ENCODE measurements around the gene AGRN.
"Not testable (repeated sequence)": the region's sequence is repeated elsewhere in the genome, so short reads cannot be mapped to it uniquely, and the experiment has no call there.

The AGRN gene

DNA sequence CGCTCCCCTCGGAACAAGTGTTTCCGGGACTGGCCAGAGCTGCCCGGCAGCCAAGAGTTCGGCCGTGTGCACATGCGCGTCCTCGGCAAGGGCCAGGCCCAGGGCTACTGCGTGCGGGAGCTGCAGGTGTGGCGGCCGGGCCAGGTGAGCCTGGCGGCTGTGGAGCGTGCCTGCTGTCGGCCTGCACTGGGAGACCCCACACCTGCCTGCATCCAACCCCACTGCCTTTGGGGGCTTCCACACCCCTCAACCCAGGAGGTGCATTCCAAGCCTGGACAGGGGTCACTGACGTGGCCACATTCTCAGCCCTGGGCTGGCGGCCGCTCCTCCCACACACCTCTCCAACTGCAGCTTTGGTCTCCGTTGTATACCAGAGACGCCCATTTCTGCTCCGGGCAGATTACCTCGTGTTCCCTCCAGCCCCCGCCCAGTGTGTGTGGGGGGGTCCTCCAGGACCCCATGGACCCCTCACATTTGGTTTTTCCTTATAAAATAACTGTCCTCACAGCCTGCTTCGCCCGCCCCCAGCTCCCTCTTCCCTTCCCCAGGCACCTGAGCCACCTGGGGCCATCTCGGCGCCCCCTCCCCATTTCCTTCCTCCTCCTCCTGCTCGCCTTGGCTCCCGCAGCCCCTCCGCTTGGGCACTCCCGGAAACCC, 48.1 kb downstream of the AGRN start:
- TF ChIP-seq GATA1 (IDR thresholded peaks at IDR 0.05; ENCODE audit: low read depth, low read length): no peak
- TF ChIP-seq POLR2A (IDR thresholded peaks at IDR 0.05; ENCODE audit: low read length): no peak
- no peak for DNase-seq

DNA sequence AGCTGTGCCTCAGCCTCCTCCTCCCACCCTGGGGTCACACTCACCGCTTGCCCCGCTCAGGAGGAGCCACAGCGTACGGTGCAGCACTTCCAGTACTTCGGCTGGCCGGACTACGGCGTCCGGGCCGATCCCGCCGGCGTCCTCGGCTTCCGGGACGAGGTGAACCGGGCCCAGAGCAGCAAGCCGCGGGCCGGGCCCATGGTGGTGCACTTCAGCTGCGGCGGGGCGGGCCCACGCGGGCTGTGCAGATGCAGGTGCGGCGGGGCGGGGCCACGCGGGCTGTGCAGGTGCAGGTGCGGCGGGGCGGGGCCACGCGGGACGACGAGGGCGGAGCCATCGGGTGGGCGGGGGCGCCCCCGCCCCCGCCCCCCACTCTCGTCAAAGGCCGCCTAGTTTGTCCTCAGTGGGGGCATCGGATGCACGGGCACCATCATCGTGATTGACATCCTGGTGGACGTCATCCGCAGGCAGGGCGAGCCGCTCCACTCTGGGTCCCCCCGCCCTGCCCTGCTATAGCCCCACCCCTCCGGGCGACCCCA, 48.7 kb downstream of the AGRN start:
- TF ChIP-seq POLR2A (IDR thresholded peaks at IDR 0.05; ENCODE audit: low read length) (no peak), GATA1 (IDR thresholded peaks at IDR 0.05; ENCODE audit: low read depth, low read length) (no peak)
- DNase-seq: peak; percentile 37 to 58

DNA sequence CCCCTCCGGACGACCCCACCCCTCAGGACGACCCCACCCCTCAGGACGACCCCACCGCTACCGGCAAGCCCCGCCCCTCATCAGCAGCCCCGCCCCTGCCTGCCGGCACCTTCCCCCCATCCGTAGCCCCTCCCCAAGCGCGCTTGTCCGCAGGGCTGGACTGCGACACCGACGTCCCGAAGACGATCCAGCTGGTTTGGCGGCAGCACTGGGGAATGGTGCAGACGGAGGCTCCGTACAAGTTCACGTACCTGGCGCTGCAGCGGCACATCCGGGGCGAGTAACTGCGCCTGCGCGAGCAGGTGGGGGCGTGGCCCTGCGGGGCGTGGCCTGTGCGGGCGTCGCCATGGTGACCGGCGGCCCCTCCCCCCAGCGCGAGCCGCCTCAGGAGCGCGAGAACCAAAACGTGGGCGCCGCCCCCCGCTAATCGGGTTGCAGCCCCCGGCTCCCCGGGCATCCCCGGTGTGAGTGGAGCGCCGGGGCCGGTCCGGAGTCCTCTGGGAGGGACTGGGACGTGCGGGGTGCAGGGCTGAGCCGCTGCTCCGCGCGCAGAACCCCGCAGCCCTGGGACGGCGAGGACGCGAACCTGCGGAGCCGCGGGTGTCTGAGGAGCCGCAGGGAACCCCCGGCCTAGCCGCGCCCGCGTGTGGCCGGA, 49.3 kb downstream of the AGRN start:
- DNase-seq: peak; percentile 80 to 90
- TF ChIP-seq GATA1 (IDR thresholded peaks at IDR 0.05; ENCODE audit: low read depth, low read length): no peak
- TF ChIP-seq POLR2A (IDR thresholded peaks at IDR 0.05; ENCODE audit: low read length): no peak

DNA sequence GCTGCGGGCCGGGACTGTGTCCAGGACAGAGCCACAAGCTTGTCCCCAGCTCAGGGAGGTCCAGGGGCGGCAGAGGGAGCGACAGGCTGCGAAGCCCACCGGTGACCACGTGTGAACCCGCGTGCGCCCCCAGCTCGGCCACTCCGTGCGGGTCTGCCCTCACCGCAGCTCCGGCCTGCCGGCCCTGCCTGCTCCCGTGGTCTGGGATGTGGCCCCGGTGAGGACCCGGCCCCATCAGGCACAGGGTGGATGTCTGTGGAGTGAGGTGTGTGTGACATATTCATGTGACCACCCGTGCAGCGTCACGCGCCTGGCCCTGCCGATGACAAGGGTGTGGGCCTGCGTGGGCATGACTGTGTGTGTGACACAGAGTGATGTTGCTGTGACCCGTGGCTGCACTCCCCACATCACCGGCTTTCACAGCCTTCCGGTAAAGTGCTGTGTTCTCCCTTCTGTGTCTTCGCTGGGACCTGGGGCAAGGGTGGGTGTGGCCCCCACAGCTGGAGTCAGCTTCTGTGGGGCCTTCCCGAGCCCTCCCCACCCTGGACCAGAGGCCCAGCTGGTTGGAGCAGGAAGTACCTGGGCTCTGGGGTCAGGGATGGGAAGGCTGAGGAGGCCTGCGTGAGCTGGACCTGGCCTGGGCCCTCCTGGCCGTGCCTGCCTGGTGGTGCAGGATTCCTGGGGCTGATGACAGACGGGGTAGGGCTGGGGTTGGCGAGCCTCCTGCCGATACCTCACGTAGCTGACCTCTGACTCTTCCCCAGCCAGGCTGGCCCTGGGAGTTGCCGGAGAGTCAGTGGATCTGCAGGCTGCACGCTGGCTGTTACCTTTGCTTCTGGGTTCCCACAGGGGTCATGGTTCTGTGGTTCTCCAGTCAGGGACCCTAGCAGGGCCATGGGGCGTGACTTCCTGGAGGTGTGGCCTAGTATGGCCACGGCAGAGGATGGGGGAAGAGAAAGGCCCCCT, 50.1 kb downstream of the AGRN start:
- TF ChIP-seq POLR2A (IDR thresholded peaks at IDR 0.05; ENCODE audit: low read length) (no peak), GATA1 (IDR thresholded peaks at IDR 0.05; ENCODE audit: low read depth, low read length) (no peak)
- peak in 1 of 2 experiments; percentile 38 for DNase-seq

DNA sequence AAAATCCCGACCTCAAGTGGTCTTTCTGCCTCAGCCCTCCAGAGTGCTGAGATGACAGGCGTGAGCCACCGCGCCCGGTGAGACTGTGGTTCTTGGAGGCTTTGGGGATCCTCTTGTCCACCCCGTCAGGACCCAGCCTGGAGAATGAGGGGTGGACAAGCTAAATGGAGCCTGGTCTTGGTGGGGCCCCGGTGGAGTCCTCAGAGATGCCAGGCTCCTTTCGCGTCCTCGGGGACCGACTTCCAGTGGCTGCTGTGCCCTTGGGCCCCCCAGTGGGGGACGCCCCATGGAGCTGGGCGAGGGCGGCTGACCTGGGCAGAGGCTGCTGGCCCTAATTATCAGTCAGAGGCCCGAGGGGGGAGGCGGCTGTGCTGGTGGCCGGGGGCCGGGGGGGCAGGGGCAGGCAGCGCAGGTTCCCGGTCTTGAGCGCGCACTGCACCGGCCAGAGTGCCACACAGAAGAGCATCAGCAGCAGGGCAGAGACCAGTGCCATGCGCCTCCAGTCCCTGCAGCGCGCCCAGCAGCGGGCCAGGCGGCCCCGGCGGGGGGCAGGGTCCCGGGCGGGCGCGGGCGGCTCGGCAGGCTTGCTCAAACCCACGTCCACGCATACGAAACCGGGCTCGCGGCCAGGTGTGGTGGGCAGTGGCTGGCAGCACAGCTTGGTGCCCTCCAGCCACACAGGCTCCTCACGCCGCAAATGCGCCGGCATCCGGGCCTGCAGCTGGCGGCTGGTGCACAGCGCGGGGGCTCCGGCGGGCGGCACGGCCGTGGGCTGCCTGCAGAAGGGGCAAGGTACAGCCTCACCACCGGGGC, 51.8 kb downstream of the AGRN start:
- no peak for DNase-seq
- TF ChIP-seq GATA1 (IDR thresholded peaks at IDR 0.05; ENCODE audit: low read depth, low read length) (no peak), POLR2A (IDR thresholded peaks at IDR 0.05; ENCODE audit: low read length) (no peak)

DNA sequence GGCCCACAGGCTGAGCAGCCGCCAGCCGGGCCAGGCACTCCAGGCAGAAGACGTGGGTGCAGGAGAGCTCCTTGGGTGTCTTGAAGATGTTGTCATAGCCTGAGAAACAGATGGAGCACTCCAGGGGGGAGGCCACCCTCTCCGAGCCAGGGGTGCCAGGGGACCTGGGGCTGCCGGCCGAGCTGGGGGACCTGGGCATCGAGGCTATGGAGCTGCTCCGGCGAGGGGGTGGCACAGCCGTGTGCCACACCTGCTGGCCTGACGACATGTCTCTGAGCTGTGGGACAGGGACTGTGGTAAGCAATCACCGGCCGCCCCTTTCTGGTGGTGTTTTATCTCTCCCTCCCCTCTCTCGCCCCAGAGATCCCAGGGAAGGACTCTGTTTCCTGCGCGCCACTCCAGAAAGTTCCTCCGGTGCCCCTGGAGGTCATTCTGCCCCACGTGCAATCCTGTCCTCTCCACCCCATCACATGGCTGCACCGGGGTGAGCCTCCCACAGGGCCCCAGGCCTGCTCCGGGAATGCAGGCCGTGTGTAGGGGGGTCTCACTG, 52.5 kb downstream of the AGRN start:
- no peak for DNase-seq
- TF ChIP-seq GATA1 (IDR thresholded peaks at IDR 0.05; ENCODE audit: low read depth, low read length) (no peak), POLR2A (IDR thresholded peaks at IDR 0.05; ENCODE audit: low read length) (no peak)

DNA sequence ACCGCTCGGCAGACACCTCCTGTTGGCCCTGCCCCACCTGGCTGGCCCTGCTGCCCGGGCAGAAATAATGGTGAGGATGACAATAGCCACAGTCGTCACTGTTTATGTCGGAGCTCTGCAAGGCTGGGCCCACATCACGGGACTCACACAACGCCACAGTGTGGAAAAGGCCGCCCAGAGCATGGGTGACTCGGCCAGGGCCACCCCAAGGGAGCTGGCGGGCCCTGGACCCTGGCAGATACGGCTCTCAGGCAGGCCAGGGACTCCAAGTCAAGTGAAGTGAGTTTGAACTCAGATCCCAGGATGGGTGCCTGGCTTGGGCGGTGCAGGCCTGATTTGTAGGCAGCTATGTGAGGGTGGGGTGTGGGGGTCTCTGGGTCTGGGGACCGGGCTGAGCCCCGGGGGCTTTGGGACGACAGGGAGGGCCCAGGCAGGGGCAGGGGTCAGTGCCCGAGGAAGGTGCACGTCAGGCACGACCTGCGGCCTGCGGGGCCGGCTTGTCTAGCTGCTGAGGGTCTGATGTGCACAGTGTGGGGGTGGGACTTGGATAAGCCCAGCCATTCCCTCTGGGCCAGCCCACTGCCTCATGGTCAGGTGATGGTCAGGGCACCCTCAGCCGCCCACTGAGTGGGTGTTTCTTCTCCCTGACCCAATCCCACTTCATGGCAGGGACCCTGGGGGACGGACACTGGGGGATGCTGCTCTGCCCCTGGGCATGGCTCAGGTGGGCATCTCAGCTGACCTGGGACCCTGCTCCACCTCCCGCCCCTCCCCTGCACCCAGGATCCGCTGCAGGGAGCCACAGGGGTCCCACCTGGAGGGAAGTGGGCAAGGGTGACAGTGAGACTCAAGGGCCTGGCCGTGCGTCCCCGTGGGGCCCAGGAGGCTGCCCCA, 53.2 kb downstream of the AGRN start:
- no peak for TF ChIP-seq GATA1 (IDR thresholded peaks at IDR 0.05; ENCODE audit: low read depth, low read length)
- TF ChIP-seq POLR2A (IDR thresholded peaks at IDR 0.05; ENCODE audit: low read length): no peak
- no peak for DNase-seq

DNA sequence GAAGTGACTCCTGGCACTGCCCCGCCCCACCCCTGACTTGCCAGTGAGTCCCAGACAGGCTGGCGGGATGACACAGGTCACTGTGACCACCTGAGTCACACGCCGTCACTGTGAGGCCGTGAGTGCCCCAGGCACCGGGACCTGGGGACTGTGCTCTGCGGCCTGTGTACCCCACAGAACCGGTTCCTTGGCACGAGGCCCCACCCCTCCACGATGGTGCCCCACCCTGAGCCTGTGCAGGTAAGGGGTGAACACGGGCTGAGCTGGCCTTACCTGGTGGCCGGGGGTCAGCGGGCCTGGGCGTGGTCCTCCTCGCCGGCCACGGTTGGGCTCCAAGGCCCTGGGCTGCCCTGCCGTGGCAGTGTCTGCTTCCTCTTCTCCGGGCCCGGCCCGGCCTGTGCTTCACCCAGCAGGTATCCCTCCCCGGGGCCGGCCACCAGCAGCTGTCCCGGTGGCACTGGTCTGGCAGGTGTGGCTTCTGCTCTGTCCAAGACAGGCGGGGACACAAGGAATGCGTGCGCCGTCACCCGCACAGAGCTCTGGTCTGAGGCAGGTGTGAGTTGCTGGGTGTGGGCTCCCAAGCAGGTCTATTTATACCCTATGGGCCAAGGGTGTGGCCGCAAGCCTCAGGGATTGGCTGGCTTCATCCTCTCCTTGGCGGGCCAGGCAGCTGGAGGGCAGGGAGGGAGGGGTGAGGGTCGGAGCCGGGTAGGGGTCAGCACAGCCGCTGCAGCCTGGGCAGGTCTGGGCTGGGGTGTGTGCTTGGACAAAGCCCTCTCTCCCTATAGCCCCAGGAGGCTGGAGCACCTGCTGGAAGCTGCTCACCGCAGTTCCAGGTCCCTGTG, 54.0 kb downstream of the AGRN start, which contains the start of gene RNF223:
Gene RNF223, minus strand, starts transcription at position 564 of the 845 bp plus-strand sequence. CDS start 1,740 bp downstream, outside the sequence.
- no peak for DNase-seq
- TF ChIP-seq GATA1 (IDR thresholded peaks at IDR 0.05; ENCODE audit: low read depth, low read length) (no peak), POLR2A (IDR thresholded peaks at IDR 0.05; ENCODE audit: low read length) (no peak)

DNA sequence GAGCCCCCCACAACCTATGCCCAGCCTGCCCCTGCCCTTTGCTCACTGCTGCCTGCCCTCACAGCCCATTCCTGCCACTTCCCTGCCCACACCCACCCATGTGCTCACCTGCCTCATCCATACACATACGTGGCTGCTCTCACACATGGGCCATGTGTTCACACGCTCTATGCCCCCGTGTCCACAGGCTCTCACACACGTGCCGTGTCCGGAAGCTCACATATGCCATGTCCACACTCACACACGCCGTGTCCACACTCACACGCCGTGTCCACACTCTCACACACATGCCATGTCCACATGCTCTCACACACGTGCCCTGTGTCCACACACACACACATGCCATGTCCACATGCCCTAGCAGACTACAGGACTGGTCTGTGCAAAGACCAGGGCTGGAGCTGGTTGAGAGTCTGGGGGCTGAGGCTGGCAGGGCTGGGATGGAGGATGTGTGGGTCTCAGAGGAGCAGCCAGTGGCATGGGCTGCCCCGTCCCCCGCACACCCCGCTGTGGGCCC, 54.8 kb downstream of the AGRN start:
- no peak for DNase-seq
- no peak for TF ChIP-seq GATA1 (IDR thresholded peaks at IDR 0.05; ENCODE audit: low read depth, low read length)
- TF ChIP-seq POLR2A (IDR thresholded peaks at IDR 0.05; ENCODE audit: low read length): no peak

DNA sequence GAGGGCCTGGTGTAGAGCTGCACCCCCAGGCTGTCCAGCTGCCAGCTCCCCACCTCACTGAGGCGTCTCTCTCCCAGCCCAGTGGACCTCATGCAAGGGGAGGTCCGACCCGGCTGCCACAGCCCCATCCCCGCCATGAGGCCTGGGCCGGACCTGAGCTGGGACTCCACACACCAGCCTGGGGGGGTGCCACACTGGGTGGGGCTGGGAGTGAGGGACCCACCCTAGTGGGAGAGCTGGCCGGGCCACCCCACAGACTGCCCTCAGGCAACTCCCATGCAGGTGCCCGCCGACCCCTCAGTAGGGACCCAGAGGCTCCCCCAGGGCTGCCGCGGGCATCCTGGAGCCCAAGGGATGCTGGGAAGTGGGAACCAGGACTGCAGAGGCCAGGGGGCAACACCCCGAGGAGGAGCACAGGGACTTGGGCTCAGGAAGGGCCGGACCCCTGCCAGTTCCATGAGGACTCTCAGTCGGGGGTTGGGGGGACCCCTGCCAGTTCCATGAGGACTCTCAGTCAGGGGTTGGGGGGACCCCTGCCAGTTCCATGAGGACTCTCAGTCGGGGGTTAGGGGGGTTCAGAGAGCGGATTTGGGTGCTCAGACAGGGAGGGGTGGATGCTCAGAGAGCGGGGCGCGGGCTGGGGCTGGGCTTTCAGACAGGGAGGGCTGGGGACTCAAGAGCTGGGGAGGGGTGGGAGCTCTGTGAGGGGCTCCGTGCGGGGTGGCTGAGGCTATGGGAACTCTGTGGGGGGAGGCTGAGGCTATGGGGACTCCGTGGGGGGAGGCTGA, 55.4 kb downstream of the AGRN start:
- TF ChIP-seq GATA1 (IDR thresholded peaks at IDR 0.05; ENCODE audit: low read depth, low read length): no peak
- TF ChIP-seq POLR2A (IDR thresholded peaks at IDR 0.05; ENCODE audit: low read length): no peak
- DNase-seq: no peak

DNA sequence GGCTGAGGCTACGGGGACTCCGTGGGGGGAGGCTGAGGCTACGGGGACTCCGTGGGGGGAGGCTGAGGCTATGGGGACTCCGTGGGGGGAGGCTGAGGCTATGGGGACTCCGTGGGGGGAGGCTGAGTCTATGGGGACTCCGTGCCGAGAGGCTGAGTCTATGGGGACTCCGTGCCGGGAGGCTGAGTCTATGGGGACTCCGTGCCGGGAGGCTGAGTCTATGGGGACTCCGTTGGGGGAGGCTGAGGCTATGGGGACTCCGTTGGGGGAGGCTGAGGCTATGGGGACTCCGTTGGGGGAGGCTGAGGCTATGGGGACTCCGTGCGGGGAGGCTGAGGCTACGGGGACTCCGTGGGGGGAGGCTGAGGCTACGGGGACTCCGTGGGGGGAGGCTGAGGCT, 57.5 kb downstream of the AGRN start:
- DNase-seq: not testable (repeated sequence)

All from erythroblast (primary cell).